Endothelial cell of umbilical vein (primary cell): ENCODE results near the gene CENPP. TPM values are rescaled to one million over a fixed set of nuclear protein-coding genes. Genes with fewer than 3 reads are reported as not detected.

Experiments used
- BruUV-seq: library from RNA; stranded (reverse); fragments of 400-500 nt; replicated peaks from 2 replicates; lab custom pipeline; 2021; lab: Mats Ljungman, UMichigan
- CTCF ChIA-PET: fragments of 300-600, 350-600 bp; sonication (Branson Sonifier 250); formaldehyde crosslinking; loops from one replicate; lab custom pipeline; 2021; ENCODE audit warnings: antibody characterized with exemption, inconsistent platforms; lab: Charles Lee
- POLR2A ChIA-PET: fragments of 300-600, 350-600 bp; sonication (Branson Sonifier 250); formaldehyde crosslinking; loops from one replicate; lab custom pipeline; 2021; ENCODE audit warnings: antibody characterized with exemption, inconsistent platforms; lab: Charles Lee
- DNase-seq: peaks from one replicate; pipeline ENCODE4 v3.0.0-alpha.2; 2011; ENCODE audit warnings: low read depth, low spot score
- FAIRE-seq: peaks from 2 replicates; lab custom pipeline; 2011; peaks lifted over from hg19 to GRCh38; lab: Jason Lieb, UNC
- H2AFZ ChIP-seq: 2 replicates; pipeline ENCODE4 v1.6.0; 2012; ENCODE audit warnings: low read depth, low read length, control low read depth, inconsistent platforms
- H3K27ac ChIP-seq: 2 replicates; pipeline ENCODE4 v1.5.1; 2011; ENCODE audit warnings: low read depth, mild to moderate bottlenecking, control low read depth, low read length, moderate library complexity; ENCODE audit not compliant: insufficient read depth
- H3K27me3 ChIP-seq, 2 experiments: 2 replicates each; pipeline versions ENCODE4 v1.6.0 to v1.6.1; 2011; ENCODE audit warnings: low read length in 2 of 2, mixed read lengths in 1 of 2; ENCODE audit not compliant: control insufficient read depth in 2 of 2, insufficient read depth in 2 of 2
- H3K36me3 ChIP-seq, 2 experiments: 2 replicates in 1 of 2; 3 replicates in 1 of 2; pipeline ENCODE4 v1.5.1; 2011; ENCODE audit warnings: low read length in 2 of 2, mild to moderate bottlenecking in 1 of 2, moderate library complexity in 1 of 2; ENCODE audit not compliant: control insufficient read depth in 2 of 2, insufficient read depth in 2 of 2; ENCODE audit errors: extremely low read depth in 1 of 2
- H3K4me1 ChIP-seq: 3 replicates; pipeline ENCODE4 v1.5.1; 2011; ENCODE audit warnings: mild to moderate bottlenecking, low read length; ENCODE audit not compliant: control insufficient read depth, insufficient read depth; ENCODE audit errors: extremely low read depth
- H3K4me2 ChIP-seq: 2 replicates; pipeline ENCODE4 v1.6.1; 2011; ENCODE audit warnings: low read length, control low read depth, mixed read lengths; ENCODE audit not compliant: insufficient read depth
- H3K4me3 ChIP-seq, 3 experiments: fragments of 200-600 bp in 1 of 3; sonication (generic), shearing (Covaris generic) in 1 of 3; replicated peaks in 1 of 3; 2 replicates each; pipeline ENCODE4 v1.5.1; 2011 to 2016; ENCODE audit warnings: control low read depth in 3 of 3, low read length in 3 of 3, mild to moderate bottlenecking in 2 of 3, inconsistent platforms in 1 of 3, low read depth in 1 of 3, moderate library complexity in 1 of 3; ENCODE audit not compliant: insufficient read depth in 1 of 3
- H3K79me2 ChIP-seq: 2 replicates; pipeline ENCODE4 v1.6.0; 2012; ENCODE audit warnings: low read length, inconsistent platforms; ENCODE audit not compliant: control insufficient read depth, insufficient read depth
- H3K9ac ChIP-seq: replicated peaks from 2 replicates; pipeline ENCODE3; 2011; ENCODE audit warnings: low read length, control low read depth; ENCODE audit not compliant: insufficient read depth; ENCODE audit errors: extremely low read depth
- H3K9me1 ChIP-seq: replicated peaks from 3 replicates; pipeline ENCODE4 v1.6.0; 2011; ENCODE audit warnings: mild to moderate bottlenecking, low read length; ENCODE audit not compliant: control insufficient read depth, insufficient read depth; ENCODE audit errors: extremely low read depth
- H3K9me3 ChIP-seq: replicated peaks from 2 replicates; pipeline ENCODE4 v1.5.1; 2012; ENCODE audit warnings: low read length, inconsistent platforms; ENCODE audit not compliant: control insufficient read depth, insufficient read depth
- H4K20me1 ChIP-seq: replicated peaks from 2 replicates; pipeline ENCODE3; 2011; ENCODE audit warnings: mild to moderate bottlenecking, low read length; ENCODE audit not compliant: control insufficient read depth, insufficient read depth; ENCODE audit errors: extremely low read depth
- CTCF ChIP-seq, 2 donors: IDR thresholded peaks; 1 replicate in 1 of 2; 2 replicates in 1 of 2; pipeline ENCODE4 v1.5.1; 2011; ENCODE audit warnings: low read length in 2 of 2, mild to moderate bottlenecking in 2 of 2, moderate library complexity in 2 of 2, control low read depth in 1 of 2, inconsistent platforms in 1 of 2, low read depth in 1 of 2; ENCODE audit not compliant: insufficient read depth in 1 of 2; ENCODE audit errors: extremely low read depth in 1 of 2
- EZH2 ChIP-seq: IDR thresholded peaks from 2 replicates; pipeline ENCODE4 v1.6.1; 2012; ENCODE audit warnings: borderline replicate concordance, low read depth, mild to moderate bottlenecking, moderate library complexity, low read length, inconsistent platforms; ENCODE audit not compliant: severe bottlenecking
- FOS ChIP-seq: IDR thresholded peaks from 2 replicates; pipeline ENCODE4 v1.6.1; 2011; ENCODE audit warnings: mild to moderate bottlenecking, low read length, moderate library complexity, borderline replicate concordance; ENCODE audit not compliant: insufficient read depth
- GATA2 ChIP-seq: IDR thresholded peaks from 2 replicates; pipeline ENCODE4 v1.7.0; 2011; ENCODE audit warnings: low read depth, mild to moderate bottlenecking, moderate library complexity, mixed read lengths, low read length; ENCODE audit not compliant: insufficient read length, insufficient read depth
- JUN ChIP-seq: IDR thresholded peaks from 2 replicates; pipeline ENCODE4 v1.6.1; 2011; ENCODE audit warnings: borderline replicate concordance, low read depth; ENCODE audit not compliant: insufficient read length, insufficient read depth
- MAX ChIP-seq: IDR thresholded peaks from 2 replicates; pipeline ENCODE4 v1.6.1; 2011; ENCODE audit not compliant: insufficient read depth, insufficient read length
- MYC ChIP-seq: IDR thresholded peaks from one replicate; pipeline ENCODE4 v1.6.1; 2011; ENCODE audit warnings: mild to moderate bottlenecking, low read depth, low read length
- POLR2A ChIP-seq: IDR thresholded peaks from 2 replicates; pipeline ENCODE4 v1.6.1; 2012; ENCODE audit warnings: low read depth, mild to moderate bottlenecking, control low read depth, low read length
- POLR2AphosphoS5 ChIP-seq: IDR thresholded peaks from 2 replicates; pipeline ENCODE4 v1.6.1; 2012; ENCODE audit warnings: low read depth, mild to moderate bottlenecking, control low read depth, low read length, moderate library complexity; ENCODE audit not compliant: insufficient read depth
- dilution Hi-C: fragments of 300-500 bp; cut with MboI; formaldehyde crosslinking; loops from one replicate; pipeline ENCODE4 v1.15.0; 2019; ENCODE audit warnings: low sequenced_read_pairs; ENCODE audit not compliant: extremely low pct_ligation_motif_present
- intact Hi-C: fragments of 100-400 bp; cut with micrococcal nuclease; formaldehyde crosslinking; loops from one replicate; pipeline ENCODE4 v1.10.0; 2022
- polyA plus RNA-seq, 4 experiments: library from polyadenylated mRNA; depleted of rRNA in 3 of 4; stranded (reverse) in 3 of 4; unstranded in 1 of 4; fragments of >200 nt; gene quantifications; 2 replicates each; pipeline versions ENCODE4 v1.2.1 to v1.2.3, GENCODE V29; 2011 to 2012; ENCODE audit warnings: missing spikeins in 1 of 4
- total RNA-seq: library from RNA; stranded (reverse); gene quantifications from 2 replicates; pipeline ENCODE4 v1.2.3, GENCODE V29; 2021

Gene CENPP
- total and polyA plus RNA-seq, 2 donors (not counting 3 experiments of a cell fraction or from before 2014, with no cell fraction given) = 1.2 to 12.0 TPM

GRCh38 chr9:92642041-92642451, 316.3 kb downstream of the CENPP start:
- Histone ChIP-seq H3K4me2 (no peak overlapping the region), H3K9me3 (no peaks in the 10 kb centered on the region), H3K4me1 (no peaks in the 10 kb centered on the region), H3K9me1 (no peaks in the 10 kb centered on the region), H3K27me3 (no peaks in the 10 kb centered on the region), H3K36me3 (peaks cover 8 to 42% of the 10 kb centered on the region in 2 experiments), H3K4me3 (no peak overlapping the region), H3K9ac (no peak overlapping the region), H2AFZ (no peak overlapping the region), H3K79me2 (peaks cover 6% of the 10 kb centered on the region), H4K20me1 (no peaks in the 10 kb centered on the region), H3K27ac (no peak overlapping the region)
- ChIA-PET CTCF (no interaction called here), POLR2A (no interaction called here)
- intact Hi-C loops = no loop called here
- no peak for TF ChIP-seq POLR2AphosphoS5
- TF ChIP-seq MYC = no peak
- no peak for TF ChIP-seq EZH2
- TF ChIP-seq JUN = no peak
- TF ChIP-seq POLR2A = no peak
- TF ChIP-seq CTCF (IDR thresholded peaks at IDR 0.05; ENCODE audit: extremely low read depth in 1 of 2, insufficient read depth in 1 of 2, low read depth in 1 of 2, low read length in 2 of 2) = no peak
- TF ChIP-seq GATA2 = no peak
- TF ChIP-seq MAX = no peak
- TF ChIP-seq FOS = no peak
- FAIRE-seq (no peak), DNase-seq (no peak)
- BruUV-seq = no TSS peak
- dilution Hi-C loops = no loop called here
